OCI-LY3 (cell line): ENCODE data around the gene SRPX.

Experiments
- H2AFZ ChIP-seq: fragments of 200-600, 300-600 bp; shearing (Covaris generic); 2 replicates; pipeline ENCODE4 v1.6.0; 2014; ENCODE audit warnings: antibody characterized with exemption, low read depth, low read length
- H3K27ac ChIP-seq: fragments of 200-600, 300-600 bp; sonication (generic); 2 replicates; pipeline ENCODE4 v1.5.1; 2014; ENCODE audit warnings: mild to moderate bottlenecking, low read length, moderate library complexity, mixed read lengths
- H3K27me3 ChIP-seq: fragments of 200-600, 300-600 bp; sonication (generic); 2 replicates; pipeline ENCODE4 v1.6.1; 2014; ENCODE audit warnings: low read depth, low read length, mixed read lengths
- H3K36me3 ChIP-seq: fragments of 200-600, 300-600 bp; sonication (generic); replicated peaks from 2 replicates; pipeline ENCODE3; 2014; ENCODE audit warnings: low read depth, low read length, mixed read lengths
- H3K4me1 ChIP-seq: fragments of 300-600, 200-600 bp; sonication (generic); 2 replicates; pipeline ENCODE4 v1.6.1; 2014; ENCODE audit warnings: low read length, mixed read lengths
- H3K4me2 ChIP-seq: fragments of 200-600, 300-600 bp; sonication (generic); 2 replicates; pipeline ENCODE4 v1.6.1; 2014; ENCODE audit warnings: low read length, mixed read lengths
- H3K4me3 ChIP-seq: fragments of 300-600, 200-600 bp; sonication (generic); 2 replicates; pipeline ENCODE4 v1.5.1; 2014; ENCODE audit warnings: antibody characterized with exemption, mild to moderate bottlenecking, low read length, moderate library complexity
- H3K79me2 ChIP-seq: fragments of 300-600, 200-600 bp; shearing (Covaris generic); 2 replicates; pipeline ENCODE4 v1.6.1; 2014; ENCODE audit warnings: mild to moderate bottlenecking, low read length, mixed read lengths
- H3K9ac ChIP-seq: fragments of 300-600, 200-600 bp; shearing (Covaris generic); 2 replicates; pipeline ENCODE4 v1.6.0; 2014; ENCODE audit warnings: mild to moderate bottlenecking, low read length, moderate library complexity
- H3K9me3 ChIP-seq: fragments of 200-600, 300-600 bp; shearing (Covaris generic); 2 replicates; pipeline ENCODE4 v1.6.1; 2014; ENCODE audit warnings: low read length, mixed read lengths; ENCODE audit not compliant: insufficient read depth
- H4K20me1 ChIP-seq: fragments of 200-600, 300-600 bp; sonication (generic); 2 replicates; pipeline ENCODE4 v1.6.1; 2016; ENCODE audit warnings: low read length, mixed read lengths; ENCODE audit not compliant: insufficient read depth
- CTCF ChIP-seq: fragments of 200-600, 300-600 bp; sonication (generic); IDR thresholded peaks from 2 replicates; pipeline ENCODE4 v1.5.1; 2014; ENCODE audit warnings: antibody characterized with exemption, low read length, low read depth
- EZH2phosphoT487 ChIP-seq: fragments of 200-600 bp; shearing (Covaris generic); IDR thresholded peaks from 2 replicates; pipeline ENCODE4 v1.6.1; 2018; ENCODE audit warnings: antibody characterized with exemption, mixed run types, low read depth

The SRPX gene

GRCh38 chrX:38154340-38154739, 66.3 kb downstream of the SRPX start:
- no peak overlapping the region for H2AFZ ChIP-seq
- no peaks in the 10 kb centered on the region for H3K4me1 ChIP-seq
- H3K9me3 ChIP-seq: no peaks in the 10 kb centered on the region
- H3K79me2 ChIP-seq: no peaks in the 10 kb centered on the region
- H3K9ac ChIP-seq: no peak overlapping the region
- TF ChIP-seq CTCF (no peak), EZH2phosphoT487 (no peak)
- H3K27ac ChIP-seq: no peak overlapping the region
- no peak overlapping the region for H3K4me3 ChIP-seq
- H4K20me1 ChIP-seq: no peaks in the 10 kb centered on the region
- H3K4me2 ChIP-seq: no peak overlapping the region
- no peaks in the 10 kb centered on the region for H3K27me3 ChIP-seq
- no peaks in the 10 kb centered on the region for H3K36me3 ChIP-seq

GRCh38 chrX:38151441-38151840, 69.2 kb downstream of the SRPX start:
- Histone ChIP-seq H3K4me3 (no peak overlapping the region), H3K27ac (no peak overlapping the region), H2AFZ (no peak overlapping the region), H3K36me3 (no peaks in the 10 kb centered on the region), H3K9ac (no peak overlapping the region), H3K79me2 (no peaks in the 10 kb centered on the region), H3K27me3 (no peaks in the 10 kb centered on the region), H3K4me1 (no peaks in the 10 kb centered on the region), H4K20me1 (no peaks in the 10 kb centered on the region), H3K4me2 (no peak overlapping the region), H3K9me3 (no peaks in the 10 kb centered on the region)
- TF ChIP-seq CTCF (no peak), EZH2phosphoT487 (no peak)

- TF ChIP-seq EZH2phosphoT487 (no peak), CTCF (no peak)
- Histone ChIP-seq H3K27ac (no peak overlapping the region), H3K27me3 (no peaks in the 10 kb centered on the region), H3K79me2 (no peaks in the 10 kb centered on the region), H2AFZ (no peak overlapping the region), H3K4me1 (no peaks in the 10 kb centered on the region), H3K9me3 (no peaks in the 10 kb centered on the region), H3K9ac (no peak overlapping the region), H3K36me3 (no peaks in the 10 kb centered on the region), H3K4me3 (no peak overlapping the region), H4K20me1 (no peaks in the 10 kb centered on the region), H3K4me2 (no peak overlapping the region)
These were observed 69.7 kb downstream of the SRPX start for GRCh38 chrX:38150993-38151392.

GRCh38 chrX:38149016-38149415, 71.7 kb downstream of the SRPX start:
- no peak overlapping the region for H3K4me3 ChIP-seq
- TF ChIP-seq CTCF (no peak), EZH2phosphoT487 (no peak)
- no peaks in the 10 kb centered on the region for H3K9me3 ChIP-seq
- no peaks in the 10 kb centered on the region for H4K20me1 ChIP-seq
- H3K4me1 ChIP-seq: no peaks in the 10 kb centered on the region
- no peak overlapping the region for H3K9ac ChIP-seq
- H3K4me2 ChIP-seq: no peak overlapping the region
- H3K79me2 ChIP-seq: no peaks in the 10 kb centered on the region
- no peak overlapping the region for H2AFZ ChIP-seq
- no peak overlapping the region for H3K27ac ChIP-seq
- H3K27me3 ChIP-seq: no peaks in the 10 kb centered on the region
- no peaks in the 10 kb centered on the region for H3K36me3 ChIP-seq
